HG03095 (cell line): Measurements from ENCODE around the gene NUDT22.

Experiments
- ATAC-seq: cut with Tn5 transposase; IDR thresholded peaks from one replicate; pipeline ENCODE4 v1.9.1; 2021; ENCODE audit warnings: moderate library complexity; ENCODE audit not compliant: unreplicated experiment

The NUDT22 gene

GRCh38 chr11:64241491-64242374 is 15.7 kb downstream of the NUDT22 start:
- ATAC-seq, result peak; percentile 6

DNA sequence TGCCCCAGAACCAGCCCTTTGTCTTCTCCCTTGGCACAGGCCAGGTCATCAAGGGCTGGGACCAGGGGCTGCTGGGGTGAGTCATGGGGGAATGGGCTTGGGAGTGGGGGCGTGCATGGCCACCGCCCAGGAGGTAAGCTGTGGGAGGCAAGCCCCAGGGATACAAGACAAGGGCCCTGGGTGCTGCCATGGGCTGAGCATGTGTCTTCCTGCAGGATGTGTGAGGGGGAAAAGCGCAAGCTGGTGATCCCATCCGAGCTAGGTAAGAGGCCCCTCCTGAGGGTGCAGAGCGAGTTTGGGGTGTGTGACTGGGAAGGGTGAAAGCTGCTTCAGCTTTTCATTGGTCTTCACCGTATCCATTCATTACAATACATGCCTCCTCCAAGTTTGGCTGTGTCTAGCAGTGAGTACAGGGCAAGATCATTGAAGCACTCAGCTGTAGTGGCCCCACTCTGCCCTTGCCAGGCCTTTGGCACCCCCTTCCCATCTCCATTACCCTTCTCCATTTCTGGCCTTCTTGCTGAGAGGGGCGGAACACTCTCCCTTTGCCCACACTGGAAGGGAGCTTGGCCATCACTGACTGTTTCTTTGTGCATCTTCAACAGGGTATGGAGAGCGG is 17.3 kb downstream of the NUDT22 start:
- no peak for ATAC-seq

- no peak for ATAC-seq
These were observed 18.0 kb downstream of the NUDT22 start for GRCh38 chr11:64244107-64244506.

DNA sequence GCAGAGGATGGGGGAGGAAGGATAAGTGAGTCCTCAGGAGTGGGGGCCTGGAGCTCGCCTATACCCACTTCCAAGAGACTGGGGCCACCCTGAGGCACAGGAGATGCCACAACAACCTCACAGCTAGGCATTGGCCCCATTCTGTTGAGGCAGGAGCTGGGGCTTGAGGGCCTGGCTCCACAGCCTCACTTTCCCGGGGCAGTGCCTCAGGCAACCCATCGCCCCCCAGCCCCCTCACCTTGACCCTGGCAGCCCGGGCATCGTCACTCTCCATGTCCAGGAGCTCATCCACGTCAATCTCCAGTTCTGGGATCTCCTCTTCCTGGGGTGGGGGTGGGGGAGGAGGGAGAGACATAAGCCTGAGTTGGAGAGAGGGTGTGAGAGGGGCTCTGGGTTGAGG is 18.9 kb downstream of the NUDT22 start:
- ATAC-seq, result no peak

DNA sequence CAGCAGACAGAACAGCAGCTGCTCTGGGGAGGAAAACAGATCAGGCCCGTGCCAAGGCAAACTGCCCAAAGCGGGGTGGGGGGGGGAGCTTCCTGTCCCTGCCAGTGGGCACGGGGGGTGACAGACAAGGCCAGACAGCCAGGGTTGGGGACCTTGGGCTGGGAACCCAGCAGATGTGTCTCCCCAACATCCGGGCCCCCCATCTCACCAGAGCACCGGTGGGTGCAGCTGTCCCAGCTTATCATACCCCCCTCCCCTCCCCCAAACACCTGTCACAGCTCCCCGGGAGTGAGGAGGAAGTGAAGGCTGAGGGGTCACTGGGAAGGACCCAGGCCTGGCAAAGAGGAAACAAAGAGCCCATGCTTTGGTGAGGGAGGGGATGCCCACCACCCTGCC is 19.3 kb downstream of the NUDT22 start:
- ATAC-seq, result no peak

GRCh38 chr11:64245797-64246620 is 19.9 kb downstream of the NUDT22 start:
- ATAC-seq, result no peak

- ATAC-seq, result peak; percentile 10
These were observed 20.5 kb downstream of the NUDT22 start for GRCh38 chr11:64246621-64246870.

DNA sequence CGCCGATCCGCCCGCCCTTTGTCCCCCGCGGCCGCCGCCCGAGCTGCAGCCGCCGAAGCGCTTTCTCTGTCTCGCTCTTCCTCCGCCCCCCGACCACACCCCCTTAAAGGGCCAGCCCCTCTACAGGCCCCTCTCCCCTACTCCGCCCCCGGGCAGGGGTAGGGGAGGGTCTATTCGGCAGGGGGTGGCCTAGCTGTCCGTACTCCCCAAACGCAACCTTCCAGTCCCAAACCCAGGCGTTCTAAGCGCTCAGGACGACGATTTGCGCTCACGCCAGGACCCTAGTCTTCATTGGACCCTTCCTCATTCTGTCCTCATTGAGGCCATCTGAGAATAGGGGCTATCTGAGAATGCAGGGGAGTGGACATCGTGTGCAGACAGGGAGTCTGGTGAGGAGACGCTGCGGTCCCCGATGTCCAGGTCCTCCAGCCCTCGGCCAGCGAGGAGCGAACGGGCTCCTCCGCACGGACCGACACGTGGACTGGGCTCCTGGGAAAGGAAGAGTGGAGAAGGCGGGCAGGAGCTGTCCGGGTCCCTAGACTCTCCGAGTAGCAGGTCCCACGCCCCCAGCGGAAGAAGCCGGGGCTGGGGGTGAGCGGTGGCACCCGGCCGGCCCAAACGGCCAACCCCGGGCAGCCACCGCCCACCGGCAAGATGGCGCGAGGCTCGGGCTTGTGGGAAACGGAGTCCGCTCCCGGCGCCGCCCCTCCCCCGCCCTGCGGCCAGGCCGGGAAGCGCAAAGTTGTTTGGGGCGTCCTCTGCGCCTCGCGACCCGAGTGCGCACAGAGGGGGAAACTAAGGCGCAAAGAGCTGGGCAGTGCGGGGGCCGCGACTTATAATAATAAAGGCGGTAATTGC is 21.0 kb downstream of the NUDT22 start, which contains the start of gene PPP1R14B:
Gene PPP1R14B, minus strand, starts transcription at position 73 of the 858 bp plus-strand sequence. CDS start 270 bp downstream, outside the sequence.
- ATAC-seq, result peak; percentile 34

DNA sequence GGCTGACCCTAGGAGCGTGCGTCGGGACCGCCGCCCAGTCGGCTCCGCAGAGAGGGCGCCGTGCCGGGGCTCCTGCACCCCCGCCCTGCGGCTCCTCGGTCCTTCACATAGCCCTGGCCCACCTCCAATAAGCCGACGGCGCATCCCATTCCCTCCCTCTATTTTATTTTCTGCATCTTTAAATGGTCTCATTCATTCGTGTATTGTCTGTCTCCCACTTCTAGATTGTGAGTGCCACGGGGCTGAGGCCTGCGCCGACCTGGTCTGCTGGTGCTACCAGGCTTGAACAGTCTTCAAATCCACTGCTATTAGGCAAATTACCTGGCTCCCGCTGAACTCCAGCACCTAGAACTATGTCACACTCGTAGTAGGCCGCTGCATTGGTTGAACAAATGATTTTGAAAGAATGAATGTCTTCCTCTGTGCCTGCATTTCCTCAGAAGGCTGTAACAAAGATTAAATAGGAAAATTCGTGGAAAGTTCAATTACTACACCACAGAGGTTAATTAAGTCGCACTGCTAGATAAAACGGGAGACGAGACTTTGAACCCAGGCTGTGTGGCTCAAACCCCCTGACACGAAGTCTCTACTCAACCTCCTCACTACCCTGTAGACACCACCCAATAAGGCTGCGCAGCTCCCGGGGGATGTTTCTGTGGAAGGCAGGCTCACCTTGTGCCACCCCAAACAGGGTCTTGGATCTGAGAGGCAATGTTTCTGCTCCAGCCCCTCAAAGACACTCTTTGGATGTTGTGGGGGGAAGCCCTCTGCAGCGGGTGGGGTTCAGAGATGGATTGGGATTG is 21.9 kb downstream of the NUDT22 start:
- no peak for ATAC-seq

- no peak for ATAC-seq
These were observed 22.5 kb downstream of the NUDT22 start for GRCh38 chr11:64248578-64248977.

DNA sequence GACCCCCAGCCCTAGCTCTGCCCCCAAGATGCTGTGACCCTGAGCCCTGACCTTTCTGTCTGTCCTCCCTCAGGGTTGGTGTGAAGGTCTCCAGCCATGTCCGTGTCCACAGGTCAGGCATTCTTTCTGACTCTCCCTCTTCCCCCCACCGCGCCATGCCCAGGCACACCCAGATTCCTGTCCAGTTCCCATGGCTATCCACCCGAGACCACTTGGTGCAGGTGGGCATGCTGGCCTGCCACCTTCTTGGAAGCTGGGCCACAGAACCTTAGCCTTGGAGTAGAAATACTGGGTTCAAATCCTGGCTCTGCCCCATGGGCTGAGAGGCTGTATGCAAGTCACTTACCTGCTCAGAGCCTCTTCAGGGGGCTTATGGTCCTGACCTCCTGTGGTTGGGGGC is 23.0 kb downstream of the NUDT22 start:
- no peak for ATAC-seq

GRCh38 chr11:64249563-64250414 is 23.7 kb downstream of the NUDT22 start:
- ATAC-seq, result no peak

GRCh38 chr11:64250415-64251015 is 24.4 kb downstream of the NUDT22 start:
- ATAC-seq, result no peak

DNA sequence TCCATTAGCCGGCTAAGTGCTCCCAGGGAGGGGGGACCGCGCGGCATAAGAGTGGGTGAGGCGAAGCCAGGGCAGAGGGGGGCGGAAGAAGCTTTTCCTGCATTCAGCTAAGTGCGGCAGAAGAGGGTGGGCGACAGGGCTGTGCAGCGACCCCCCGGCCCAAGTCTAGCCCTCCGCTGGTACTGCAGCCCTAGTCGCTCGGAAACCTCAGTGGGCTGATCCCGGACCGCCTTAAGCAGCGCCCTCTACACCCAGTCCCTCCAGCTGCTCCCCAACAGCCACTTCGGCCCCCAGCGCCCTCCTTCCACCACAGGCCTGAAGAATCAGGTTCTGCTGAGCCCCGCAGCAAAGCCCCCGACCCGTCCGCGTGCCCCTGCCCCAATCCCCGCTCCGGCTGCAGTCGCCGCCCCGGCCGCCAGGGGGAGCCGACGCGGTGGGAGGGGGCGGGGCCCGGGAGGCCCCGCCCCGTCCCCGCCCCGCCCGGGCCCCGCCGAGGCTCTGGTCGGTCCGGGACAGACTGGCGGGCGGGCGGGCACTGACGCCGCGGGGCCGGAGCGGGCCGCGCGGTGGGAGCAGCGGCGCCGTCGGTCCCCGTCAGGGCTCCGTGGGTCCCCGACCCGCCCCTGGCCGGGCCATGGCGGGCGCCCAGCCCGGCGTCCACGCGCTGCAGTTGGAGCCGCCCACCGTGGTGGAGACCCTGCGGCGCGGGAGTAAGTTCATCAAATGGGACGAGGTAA is 25.1 kb downstream of the NUDT22 start, which contains the start of gene PLCB3:
Gene PLCB3, plus strand, starts transcription at position 515 of the 737 bp plus-strand sequence. Its CDS starts 120 bp downstream, at position 635.
- ATAC-seq, result no peak

DNA sequence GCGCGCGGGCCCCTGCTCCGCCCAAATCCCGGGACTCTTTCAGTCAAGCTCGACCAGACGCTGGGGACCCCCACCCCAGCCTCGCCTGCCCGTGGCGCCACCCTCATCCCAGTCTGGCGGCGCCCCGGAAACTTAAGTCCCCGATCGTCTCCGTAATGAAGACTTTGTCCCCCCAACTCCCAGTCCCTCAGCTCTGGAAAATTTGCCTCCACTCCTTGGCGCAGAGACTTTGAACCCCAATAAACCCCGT is 25.6 kb downstream of the NUDT22 start:
- no peak for ATAC-seq

GRCh38 chr11:64252003-64252872 is 26.2 kb downstream of the NUDT22 start:
- no peak for ATAC-seq

DNA sequence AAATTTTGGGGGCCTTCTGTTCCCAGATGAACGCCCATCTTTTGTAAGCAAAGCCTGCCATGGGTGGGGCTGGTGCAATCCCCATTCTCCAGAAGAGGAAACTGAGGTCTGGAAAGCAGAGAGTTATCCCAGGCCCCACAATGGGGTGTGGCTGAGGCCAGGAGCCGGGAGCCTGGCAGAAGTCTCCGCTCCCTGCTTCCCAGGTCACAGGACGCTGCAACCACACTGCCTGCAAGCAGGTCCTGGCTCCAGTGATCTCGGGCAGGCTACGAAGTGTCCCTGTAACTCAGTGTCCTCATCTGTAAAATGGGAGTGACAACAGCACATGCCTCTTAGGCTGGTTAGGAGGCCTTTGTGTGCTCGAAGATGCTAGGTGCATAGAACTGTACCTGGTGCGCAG is 27.0 kb downstream of the NUDT22 start:
- no peak for ATAC-seq
